ENCODE results near the gene CHST4. TPM values are rescaled to one million over a fixed set of nuclear protein-coding genes. Genes with fewer than 3 reads are reported as not detected.

CHST4 gene
- polyA plus RNA-seq, 1 donor (not counting 4 experiments of a cell fraction or from before 2014, with no cell fraction given): 0.14 TPM

DNA sequence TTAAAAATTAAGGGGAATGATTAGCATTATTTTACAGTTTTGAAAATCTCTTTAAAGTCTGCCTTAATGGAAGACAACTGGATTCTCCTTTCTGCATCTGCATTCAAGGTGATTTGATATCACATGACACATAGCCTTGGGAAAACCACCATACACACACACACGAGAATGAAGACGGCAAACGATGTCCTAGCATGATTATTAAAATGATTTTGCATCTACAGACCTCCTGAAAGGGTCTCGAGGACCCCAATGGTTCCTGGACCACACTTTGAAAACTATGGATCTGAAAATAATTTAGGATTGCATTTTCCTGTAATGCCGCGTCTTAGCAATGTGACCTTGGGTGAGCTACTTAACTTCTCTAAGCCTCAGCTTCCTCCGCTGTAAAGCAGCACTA is 11.8 kb upstream of the CHST4 start:
- Histone ChIP-seq H3K9me3 (ENCODE audit: control insufficient read depth, low read depth, low read length) (no peaks in the 10 kb centered on the region), H3K27me3 (ENCODE audit: control insufficient read depth, extremely low read depth, insufficient read depth, low read length) (no peaks in the 10 kb centered on the region), H3K79me2 (ENCODE audit: control insufficient read depth, insufficient read depth, low read length) (no peaks in the 10 kb centered on the region), H3K4me2 (ENCODE audit: control insufficient read depth, extremely low read depth, insufficient read depth, low read depth, low read length) (no peak overlapping the region), H3K9me1 (ENCODE audit: control insufficient read depth, extremely low read depth, insufficient read depth, low read length) (no peaks in the 10 kb centered on the region), H3K4me1 (ENCODE audit: control insufficient read depth, extremely low read depth, insufficient read depth, low read length) (no peaks in the 10 kb centered on the region), H4K20me1 (ENCODE audit: control insufficient read depth, extremely low read depth, insufficient read depth, low read length) (no peaks in the 10 kb centered on the region), H3K4me3 (ENCODE audit: control insufficient read depth in 2 of 3, extremely low read depth in 1 of 3, insufficient read depth in 2 of 3, low read depth in 1 of 3, low read length in 3 of 3) (no peak overlapping the region), H3K27ac (ENCODE audit: control insufficient read depth, insufficient read depth, low read length) (no peak overlapping the region), H2AFZ (ENCODE audit: control insufficient read depth, low read length) (no peak overlapping the region), H3K9ac (ENCODE audit: control insufficient read depth, extremely low read depth, insufficient read depth, low read length) (no peak overlapping the region), H3K36me3 (ENCODE audit: control insufficient read depth in 2 of 2, extremely low read depth in 1 of 2, insufficient read depth in 2 of 2, low read length in 2 of 2) (no peaks in the 10 kb centered on the region)
- TF ChIP-seq CTCF (optimal IDR thresholded peaks at IDR 0.05 in 1 of 3, IDR thresholded peaks at IDR 0.05 in 1 of 3, conservative IDR thresholded peaks at IDR 0.05 in 1 of 3; ENCODE audit: extremely low read depth in 1 of 3, insufficient read depth in 2 of 3, low read length in 3 of 3): no peak
- TF ChIP-seq EZH2 (IDR thresholded peaks at IDR 0.05; ENCODE audit: low read length): no peak
- DNase-seq (ENCODE audit: low read depth, low spot score) (no peak), FAIRE-seq (no peak)
- dilution Hi-C loops (cut with MboI; ENCODE audit: extremely low pct_ligation_motif_present, low sequenced_read_pairs): no loop called here

GRCh38 chr16:71515026-71515425 is 11.2 kb upstream of the CHST4 start:
- Histone ChIP-seq H3K27ac (ENCODE audit: control insufficient read depth, insufficient read depth, low read length) (no peak overlapping the region), H4K20me1 (ENCODE audit: control insufficient read depth, extremely low read depth, insufficient read depth, low read length) (no peaks in the 10 kb centered on the region), H3K79me2 (ENCODE audit: control insufficient read depth, insufficient read depth, low read length) (no peaks in the 10 kb centered on the region), H3K27me3 (ENCODE audit: control insufficient read depth, extremely low read depth, insufficient read depth, low read length) (no peaks in the 10 kb centered on the region), H3K4me2 (ENCODE audit: control insufficient read depth, extremely low read depth, insufficient read depth, low read depth, low read length) (no peak overlapping the region), H3K9ac (ENCODE audit: control insufficient read depth, extremely low read depth, insufficient read depth, low read length) (no peak overlapping the region), H3K9me3 (ENCODE audit: control insufficient read depth, low read depth, low read length) (no peaks in the 10 kb centered on the region), H3K36me3 (ENCODE audit: control insufficient read depth in 2 of 2, extremely low read depth in 1 of 2, insufficient read depth in 2 of 2, low read length in 2 of 2) (no peaks in the 10 kb centered on the region), H3K4me3 (ENCODE audit: control insufficient read depth in 2 of 3, extremely low read depth in 1 of 3, insufficient read depth in 2 of 3, low read depth in 1 of 3, low read length in 3 of 3) (no peak overlapping the region), H2AFZ (ENCODE audit: control insufficient read depth, low read length) (no peak overlapping the region), H3K9me1 (ENCODE audit: control insufficient read depth, extremely low read depth, insufficient read depth, low read length) (no peaks in the 10 kb centered on the region), H3K4me1 (ENCODE audit: control insufficient read depth, extremely low read depth, insufficient read depth, low read length) (no peaks in the 10 kb centered on the region)
- FAIRE-seq (no peak), DNase-seq (ENCODE audit: low read depth, low spot score) (no peak)
- TF ChIP-seq CTCF (optimal IDR thresholded peaks at IDR 0.05 in 1 of 3, IDR thresholded peaks at IDR 0.05 in 1 of 3, conservative IDR thresholded peaks at IDR 0.05 in 1 of 3; ENCODE audit: extremely low read depth in 1 of 3, insufficient read depth in 2 of 3, low read length in 3 of 3) (no peak), EZH2 (IDR thresholded peaks at IDR 0.05; ENCODE audit: low read length) (no peak)
- dilution Hi-C loops (cut with MboI; ENCODE audit: extremely low pct_ligation_motif_present, low sequenced_read_pairs): no loop called here
